IPS-15b (cell line): ENCODE results near the gene MLLT1.

Experiments used
- H3K27me3 ChIP-seq: one replicate; pipeline ENCODE4 v1.6.1; 2013; ENCODE audit warnings: low read length; ENCODE audit not compliant: control insufficient read depth, insufficient read depth
- H3K36me3 ChIP-seq: one replicate; pipeline ENCODE4 v1.6.1; 2013; ENCODE audit warnings: low read length; ENCODE audit not compliant: control insufficient read depth, insufficient read depth
- H3K4me1 ChIP-seq: one replicate; pipeline ENCODE4 v1.6.1; 2013; ENCODE audit warnings: mild to moderate bottlenecking, low read length; ENCODE audit not compliant: control insufficient read depth, insufficient read depth
- H3K4me3 ChIP-seq: one replicate; pipeline ENCODE4 v1.5.1; 2013; ENCODE audit warnings: low read depth, low read length
- H3K9ac ChIP-seq: one replicate; pipeline ENCODE4 v1.6.1; 2013; ENCODE audit warnings: low read depth, mild to moderate bottlenecking, low read length
- H3K9me3 ChIP-seq: one replicate; pipeline ENCODE4 v1.6.1; 2013; ENCODE audit warnings: mild to moderate bottlenecking, low read length; ENCODE audit not compliant: control insufficient read depth, insufficient read depth

The MLLT1 gene

GRCh38 chr19:6172074-6172863 is 107.5 kb downstream of the MLLT1 start:
- H3K9ac ChIP-seq = no peak overlapping the region
- peaks cover 1% of the 10 kb centered on the region for H3K27me3 ChIP-seq
- H3K4me3 ChIP-seq = no peak overlapping the region
- no peaks in the 10 kb centered on the region for H3K9me3 ChIP-seq
- H3K36me3 ChIP-seq = no peaks in the 10 kb centered on the region
- no peaks in the 10 kb centered on the region for H3K4me1 ChIP-seq

GRCh38 chr19:6167115-6167514 is 112.7 kb downstream of the MLLT1 start:
- no peaks in the 10 kb centered on the region for H3K27me3 ChIP-seq
- no peaks in the 10 kb centered on the region for H3K9me3 ChIP-seq
- H3K4me1 ChIP-seq = no peaks in the 10 kb centered on the region
- H3K36me3 ChIP-seq = no peaks in the 10 kb centered on the region
- no peak overlapping the region for H3K9ac ChIP-seq
- H3K4me3 ChIP-seq = no peak overlapping the region

- Histone ChIP-seq H3K27me3 (no peaks in the 10 kb centered on the region), H3K9ac (no peak overlapping the region), H3K9me3 (no peaks in the 10 kb centered on the region), H3K4me3 (no peak overlapping the region), H3K4me1 (no peaks in the 10 kb centered on the region), H3K36me3 (no peaks in the 10 kb centered on the region)
Observed at GRCh38 chr19:6164906-6165531, 114.8 kb downstream of the MLLT1 start.

- Histone ChIP-seq H3K9me3 (no peaks in the 10 kb centered on the region), H3K27me3 (no peaks in the 10 kb centered on the region), H3K36me3 (no peaks in the 10 kb centered on the region), H3K4me3 (no peak overlapping the region), H3K4me1 (no peaks in the 10 kb centered on the region), H3K9ac (no peak overlapping the region)
Observed at GRCh38 chr19:6161271-6161850, 118.4 kb downstream of the MLLT1 start.
